ENCODE results near the gene HSD3B1. TPM values are rescaled to one million over a fixed set of nuclear protein-coding genes. Genes with fewer than 3 reads are reported as not detected.

Gene HSD3B1
- total RNA-seq, 2 donors from 2014 or later, result not detected

DNA sequence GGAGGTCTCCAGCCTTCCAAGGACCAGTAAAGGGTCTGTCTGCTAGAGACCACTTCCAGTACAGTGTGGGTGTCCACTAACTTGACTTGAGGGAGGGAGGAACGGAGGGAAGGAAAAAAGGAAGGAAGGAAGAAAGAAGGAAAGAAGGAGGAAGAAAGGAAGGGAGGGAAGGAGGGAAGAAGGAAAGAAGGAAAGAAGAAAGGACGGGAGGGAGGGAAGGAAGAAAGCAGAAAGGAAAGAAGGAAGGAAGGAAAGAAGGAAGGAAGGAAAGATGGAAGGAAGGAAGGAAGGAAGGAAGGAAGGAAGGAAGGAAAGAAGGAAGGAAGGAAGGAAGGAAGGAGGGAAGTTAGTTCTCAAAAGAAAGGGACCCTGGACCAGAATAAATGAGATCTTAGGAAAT lies 26.8 kb upstream of the HSD3B1 start:
- Mint-ChIP-seq H3K9me3 (no peaks in the 10 kb centered on the region), H3K27me3 (peaks cover 0 to 9% of the 10 kb centered on the region in 2 donors), H3K4me3 (no peak overlapping the region), H3K27ac (no peak overlapping the region), H3K36me3 (no peaks in the 10 kb centered on the region), H3K4me1 (ENCODE audit: low read depth in 2 of 2) (peaks cover 0 to 6% of the 10 kb centered on the region in 2 donors)
- ATAC-seq (no peak), DNase-seq (ENCODE audit: low spot score) (no peak)

DNA sequence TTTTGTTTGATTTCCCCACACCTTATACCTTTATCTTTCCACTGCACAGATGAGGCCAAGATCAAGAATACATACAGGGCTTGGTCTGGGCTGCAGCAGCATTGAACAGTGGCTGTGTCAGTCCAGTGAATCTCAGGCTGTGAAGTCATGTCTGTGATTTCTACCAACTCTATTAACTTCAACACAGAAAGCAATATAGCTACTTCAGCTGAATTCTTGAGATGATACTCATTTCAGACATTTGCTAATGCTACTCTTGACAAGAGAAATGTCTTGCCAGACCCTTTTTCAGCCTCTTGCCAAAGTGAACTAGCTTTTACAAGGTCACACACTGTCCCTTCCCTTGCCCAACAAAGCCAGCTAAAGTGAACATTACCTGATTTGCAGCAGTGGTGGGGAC lies 25.1 kb upstream of the HSD3B1 start:
- H3K27ac Mint-ChIP-seq, result no peak overlapping the region
- no peaks in the 10 kb centered on the region for H3K4me1 Mint-ChIP-seq (ENCODE audit: low read depth in 2 of 2)
- DNase-seq (ENCODE audit: low spot score), result no peak
- peaks cover 0 to 9% of the 10 kb centered on the region in 2 donors for H3K27me3 Mint-ChIP-seq
- H3K4me3 Mint-ChIP-seq, result no peak overlapping the region
- no peaks in the 10 kb centered on the region for H3K36me3 Mint-ChIP-seq
- no peak for ATAC-seq
- no peaks in the 10 kb centered on the region for H3K9me3 Mint-ChIP-seq

DNA sequence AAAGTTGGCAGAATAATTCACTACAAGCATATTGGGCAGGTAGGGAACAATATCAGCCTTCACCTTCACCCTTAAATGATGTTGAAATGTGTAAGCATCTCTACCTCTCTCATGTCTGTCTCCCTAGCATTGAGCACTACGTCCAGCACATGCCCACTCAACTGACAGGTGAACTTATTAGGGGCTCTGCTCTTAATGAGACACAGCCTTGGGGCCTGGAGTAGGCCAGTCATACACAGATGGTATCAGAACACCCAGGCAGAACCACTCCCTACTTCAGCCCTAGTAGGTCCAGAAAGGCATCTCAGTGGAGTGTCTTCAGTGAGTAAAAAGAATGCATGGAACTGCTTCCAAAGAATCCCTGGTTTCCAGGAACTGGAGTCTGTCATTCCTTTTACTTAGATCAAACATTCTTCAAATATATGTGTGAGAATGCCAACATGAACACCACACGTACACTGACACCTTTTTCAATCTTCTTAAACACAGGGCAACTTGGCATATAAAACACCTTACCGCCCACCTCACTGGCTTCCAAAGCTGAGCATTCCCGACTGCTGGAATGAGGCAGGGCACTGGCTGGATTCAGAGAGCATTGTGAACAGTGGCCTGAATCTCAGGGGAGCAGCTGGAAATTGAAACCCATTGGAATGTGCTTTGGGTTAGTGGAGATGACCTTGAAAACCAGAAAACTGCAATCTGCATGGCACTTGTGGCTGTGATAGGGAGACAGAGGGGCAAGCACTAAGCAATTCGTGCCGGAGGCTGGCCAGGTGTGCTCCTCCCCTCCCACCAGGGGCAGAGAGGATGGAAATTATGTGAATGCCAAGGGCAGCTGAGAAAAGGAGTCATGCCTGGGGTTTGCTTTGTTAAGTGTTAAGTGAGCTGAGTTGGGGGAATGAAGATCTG lies 24.2 kb upstream of the HSD3B1 start:
- no peak for DNase-seq (ENCODE audit: low spot score)
- H3K27ac Mint-ChIP-seq, result no peak overlapping the region
- no peak for ATAC-seq
- H3K27me3 Mint-ChIP-seq, result peaks cover 2 to 16% of the 10 kb centered on the region in 2 donors
- H3K4me3 Mint-ChIP-seq, result no peak overlapping the region
- H3K9me3 Mint-ChIP-seq, result no peaks in the 10 kb centered on the region
- H3K4me1 Mint-ChIP-seq (ENCODE audit: low read depth in 2 of 2), result no peaks in the 10 kb centered on the region
- H3K36me3 Mint-ChIP-seq, result no peaks in the 10 kb centered on the region

DNA sequence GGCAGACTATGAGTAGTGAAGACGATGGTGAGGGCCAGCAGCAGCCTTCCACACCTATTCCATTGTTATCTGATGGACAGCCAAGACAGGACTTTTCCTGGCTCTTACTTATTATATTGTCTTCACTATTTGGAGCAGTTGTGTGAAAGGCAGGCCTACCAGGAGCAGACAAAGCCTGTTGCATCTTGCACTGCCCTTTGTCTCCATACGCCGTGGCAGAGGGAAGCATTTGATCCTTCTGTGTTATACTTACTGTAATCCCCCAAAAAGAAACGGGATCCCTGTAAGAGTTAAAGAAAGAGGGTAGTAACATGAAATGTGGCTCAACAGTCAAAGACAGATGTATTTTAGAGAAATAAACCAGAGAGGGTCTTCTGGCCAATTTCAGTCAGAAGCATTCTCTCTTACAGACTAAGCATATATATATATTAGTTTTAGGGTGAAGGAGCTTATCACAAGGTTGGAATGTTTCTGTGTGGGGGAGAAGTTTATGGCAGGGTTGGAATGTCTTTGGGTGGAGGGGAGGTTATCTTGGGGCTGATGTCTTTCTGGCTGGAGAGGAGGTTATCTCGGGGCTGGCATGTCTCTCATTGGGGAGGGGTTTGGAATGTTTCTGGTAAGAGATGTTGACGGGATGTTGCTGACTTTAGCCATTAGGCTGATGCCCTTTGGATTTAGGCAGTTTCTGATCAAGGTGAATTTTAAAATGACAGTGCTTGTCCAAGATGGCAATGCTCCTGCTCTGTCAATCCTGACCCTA lies 23.4 kb upstream of the HSD3B1 start:
- H3K36me3 Mint-ChIP-seq, result no peaks in the 10 kb centered on the region
- H3K27me3 Mint-ChIP-seq, result peaks cover 4 to 21% of the 10 kb centered on the region in 2 donors
- DNase-seq (ENCODE audit: low spot score) (no peak), ATAC-seq (no peak)
- H3K9me3 Mint-ChIP-seq, result no peaks in the 10 kb centered on the region
- no peaks in the 10 kb centered on the region for H3K4me1 Mint-ChIP-seq (ENCODE audit: low read depth in 2 of 2)
- no peak overlapping the region for H3K4me3 Mint-ChIP-seq
- no peak overlapping the region for H3K27ac Mint-ChIP-seq

DNA sequence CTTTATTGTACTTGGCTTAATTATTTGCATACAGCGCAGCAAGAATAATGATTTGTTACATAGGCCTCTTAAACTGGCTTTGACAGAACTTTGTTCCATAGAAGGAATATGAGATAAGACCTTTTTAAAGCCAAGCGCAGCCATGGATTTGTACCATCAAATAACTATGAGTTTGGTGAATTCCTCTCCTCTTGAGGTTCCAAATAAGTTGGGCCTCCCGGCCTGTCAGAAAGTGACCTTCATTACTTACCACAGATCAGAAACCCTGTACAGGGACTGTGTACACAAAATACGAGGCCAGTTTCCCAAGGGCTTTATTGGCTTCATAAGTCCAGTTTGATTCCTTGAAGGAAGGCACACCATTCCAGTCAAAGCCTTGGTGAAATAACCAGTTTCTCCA lies 21.8 kb upstream of the HSD3B1 start:
- Mint-ChIP-seq H3K36me3 (no peaks in the 10 kb centered on the region), H3K27me3 (peaks cover 4 to 25% of the 10 kb centered on the region in 2 donors), H3K4me1 (ENCODE audit: low read depth in 2 of 2) (no peaks in the 10 kb centered on the region), H3K9me3 (no peaks in the 10 kb centered on the region), H3K27ac (no peak overlapping the region), H3K4me3 (no peak overlapping the region)
- ATAC-seq, result no peak
- no peak for DNase-seq (ENCODE audit: low spot score)

DNA sequence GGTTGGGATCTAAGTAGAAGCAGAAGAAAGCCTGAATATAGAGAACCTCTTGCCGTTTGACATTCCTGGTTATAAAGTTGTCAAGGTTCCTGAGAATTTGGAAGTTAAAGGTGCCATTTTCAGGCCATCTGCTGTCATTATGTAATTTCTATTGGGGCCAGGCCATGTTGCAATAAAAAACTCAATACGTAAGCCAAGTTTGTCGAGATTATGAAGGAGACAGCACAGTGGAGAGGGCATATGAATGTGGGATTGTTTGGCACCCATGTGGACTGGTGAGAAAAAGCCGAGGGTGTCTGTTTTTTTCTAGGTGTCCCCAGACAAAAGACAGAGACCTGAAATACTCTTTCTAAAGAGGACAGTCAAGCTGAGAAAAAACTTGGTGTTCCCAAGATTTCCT lies 18.8 kb upstream of the HSD3B1 start:
- no peak for DNase-seq (ENCODE audit: low spot score)
- peaks cover 3% of the 10 kb centered on the region for H3K9me3 Mint-ChIP-seq

DNA sequence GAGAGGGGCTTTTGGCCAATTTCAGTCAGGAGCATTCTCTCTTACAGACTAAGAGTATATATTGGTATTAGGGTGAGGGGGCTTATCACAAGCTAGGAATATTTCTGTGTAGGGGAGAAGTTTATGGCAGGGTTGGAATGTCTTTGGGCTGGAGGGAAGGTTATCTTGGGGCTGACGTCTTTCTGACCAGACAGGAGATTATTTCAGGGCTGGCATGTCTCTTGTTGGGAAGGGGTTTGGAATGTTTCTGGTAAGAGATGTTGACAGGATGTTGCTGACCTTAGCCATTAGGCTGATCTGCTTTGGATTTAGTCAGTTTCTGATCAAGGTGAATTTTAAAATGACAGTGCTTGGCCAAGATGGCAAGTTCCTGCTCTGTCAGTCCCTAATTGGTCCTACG lies 17.8 kb upstream of the HSD3B1 start:
- peaks cover 3% of the 10 kb centered on the region for H3K9me3 Mint-ChIP-seq
- peaks cover 8 to 25% of the 10 kb centered on the region in 2 donors for H3K27me3 Mint-ChIP-seq
- no peaks in the 10 kb centered on the region for H3K36me3 Mint-ChIP-seq
- ATAC-seq, result no peak
- H3K4me3 Mint-ChIP-seq, result no peak overlapping the region
- no peak overlapping the region for H3K27ac Mint-ChIP-seq
- no peak for DNase-seq (ENCODE audit: low spot score)
- H3K4me1 Mint-ChIP-seq (ENCODE audit: low read depth in 2 of 2), result no peaks in the 10 kb centered on the region

More for the DNA sequence above, 18.8 kb upstream of the HSD3B1 start:
- H3K27me3 Mint-ChIP-seq, result peaks cover 8 to 30% of the 10 kb centered on the region in 2 donors
- H3K4me1 Mint-ChIP-seq (ENCODE audit: low read depth in 2 of 2), result no peaks in the 10 kb centered on the region
- H3K4me3 Mint-ChIP-seq, result no peak overlapping the region
- no peak for ATAC-seq
- no peaks in the 10 kb centered on the region for H3K36me3 Mint-ChIP-seq
- H3K27ac Mint-ChIP-seq, result no peak overlapping the region

DNA sequence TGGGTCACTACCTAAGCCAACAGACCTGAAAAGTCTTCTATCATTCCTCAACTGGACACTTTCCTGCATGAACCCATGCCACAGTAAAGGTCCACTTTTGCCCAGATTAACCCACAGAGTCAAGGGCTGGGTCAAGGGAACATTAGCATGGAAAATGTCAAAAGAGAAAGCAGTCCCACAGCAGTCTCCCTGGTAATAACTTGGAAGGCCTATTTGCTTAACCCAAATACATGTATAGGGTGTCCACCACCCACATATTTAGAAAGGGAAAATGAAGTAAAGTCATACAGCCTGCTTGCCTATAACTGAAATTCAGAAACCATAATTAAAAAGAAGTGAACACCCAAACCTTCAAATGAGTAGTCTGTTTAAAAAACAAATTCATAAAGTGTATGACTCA lies 16.1 kb upstream of the HSD3B1 start:
- no peak overlapping the region for H3K4me3 Mint-ChIP-seq
- ATAC-seq (no peak), DNase-seq (ENCODE audit: low spot score) (no peak)
- peaks cover 3% of the 10 kb centered on the region for H3K9me3 Mint-ChIP-seq
- H3K27me3 Mint-ChIP-seq, result peaks cover 8 to 20% of the 10 kb centered on the region in 2 donors
- no peaks in the 10 kb centered on the region for H3K4me1 Mint-ChIP-seq (ENCODE audit: low read depth in 2 of 2)
- no peaks in the 10 kb centered on the region for H3K36me3 Mint-ChIP-seq
- H3K27ac Mint-ChIP-seq, result no peak overlapping the region

DNA sequence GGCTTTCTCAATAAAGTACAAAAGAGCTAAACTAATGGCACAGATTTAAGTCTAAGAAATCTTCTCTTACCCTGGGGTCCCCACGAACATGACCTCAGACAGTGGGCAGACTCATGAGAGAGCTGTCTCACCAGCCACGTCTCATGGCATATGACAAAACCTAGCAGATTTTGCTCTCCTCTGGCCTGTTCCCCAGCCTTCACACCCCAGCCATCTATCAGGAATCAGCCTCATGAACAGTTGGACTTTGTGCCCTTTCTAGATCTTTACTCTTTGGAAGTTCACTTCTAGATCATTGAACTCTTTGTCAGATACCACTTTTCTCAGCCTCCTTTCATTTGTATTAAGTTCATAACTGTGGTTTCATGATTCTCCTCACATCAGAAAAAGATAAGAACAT lies 14.2 kb upstream of the HSD3B1 start:
- peaks cover 4% of the 10 kb centered on the region for H3K36me3 Mint-ChIP-seq
- H3K27me3 Mint-ChIP-seq, result peaks cover 6 to 14% of the 10 kb centered on the region in 2 donors
- H3K4me1 Mint-ChIP-seq (ENCODE audit: low read depth in 2 of 2), result no peaks in the 10 kb centered on the region
- no peak for ATAC-seq
- no peak overlapping the region for H3K27ac Mint-ChIP-seq
- H3K4me3 Mint-ChIP-seq, result no peak overlapping the region
- H3K9me3 Mint-ChIP-seq, result peaks cover 6% of the 10 kb centered on the region
- no peak for DNase-seq (ENCODE audit: low spot score)

DNA sequence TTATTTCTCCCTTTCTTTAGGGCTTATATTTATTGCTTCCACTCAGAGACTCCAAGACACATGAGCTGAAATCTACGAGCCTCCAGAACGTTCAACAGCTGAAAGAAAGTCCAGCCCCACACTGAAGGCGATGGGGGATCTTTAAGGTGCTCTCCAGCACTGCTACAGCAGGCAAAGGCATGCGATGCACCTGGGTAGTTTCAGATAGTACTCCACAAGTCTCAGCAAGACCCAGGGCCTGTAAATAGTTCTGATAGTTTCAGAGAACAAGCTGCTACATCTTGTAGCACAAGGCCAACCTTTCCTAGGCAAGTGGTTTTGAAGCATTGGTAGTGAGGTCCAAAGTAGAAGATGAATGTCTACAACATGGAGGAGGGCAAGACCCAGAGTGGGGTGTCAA lies 2.2 kb upstream of the HSD3B1 start:
- H3K27ac Mint-ChIP-seq, result no peak overlapping the region
- no peak for ATAC-seq
- H3K4me3 Mint-ChIP-seq, result no peak overlapping the region
- peaks cover 0 to 6% of the 10 kb centered on the region in 2 donors for H3K27me3 Mint-ChIP-seq
- peaks cover 4% of the 10 kb centered on the region for H3K36me3 Mint-ChIP-seq
- H3K9me3 Mint-ChIP-seq, result peaks cover 8% of the 10 kb centered on the region
- no peaks in the 10 kb centered on the region for H3K4me1 Mint-ChIP-seq (ENCODE audit: low read depth in 2 of 2)
- DNase-seq (ENCODE audit: low spot score), result no peak

DNA sequence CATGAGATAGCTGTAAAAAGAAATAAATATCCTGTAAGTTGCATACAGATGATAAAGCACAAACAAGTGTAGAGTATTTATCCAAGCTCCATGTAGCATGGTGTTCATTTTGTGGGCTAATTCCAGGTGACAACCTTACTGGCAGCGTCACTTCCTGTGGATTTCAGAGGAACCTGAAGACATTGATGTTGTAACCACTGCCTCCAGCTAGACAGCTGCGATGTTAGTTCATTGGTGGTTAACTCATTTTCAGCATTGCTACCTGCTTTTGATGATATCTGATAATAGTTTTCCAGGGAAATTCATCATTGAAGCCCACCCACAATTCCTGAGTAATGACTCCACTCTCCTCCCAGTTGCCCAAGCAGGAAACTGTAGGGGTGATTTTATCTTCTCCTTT lies 3.0 kb downstream of the HSD3B1 start:
- H3K27ac Mint-ChIP-seq, result no peak overlapping the region
- no peaks in the 10 kb centered on the region for H3K36me3 Mint-ChIP-seq
- DNase-seq (ENCODE audit: low spot score), result no peak
- peaks cover 0 to 2% of the 10 kb centered on the region in 2 donors for H3K27me3 Mint-ChIP-seq
- no peak overlapping the region for H3K4me3 Mint-ChIP-seq
- H3K9me3 Mint-ChIP-seq, result peaks cover 3% of the 10 kb centered on the region
- H3K4me1 Mint-ChIP-seq (ENCODE audit: low read depth in 2 of 2), result no peaks in the 10 kb centered on the region
- ATAC-seq, result no peak

DNA sequence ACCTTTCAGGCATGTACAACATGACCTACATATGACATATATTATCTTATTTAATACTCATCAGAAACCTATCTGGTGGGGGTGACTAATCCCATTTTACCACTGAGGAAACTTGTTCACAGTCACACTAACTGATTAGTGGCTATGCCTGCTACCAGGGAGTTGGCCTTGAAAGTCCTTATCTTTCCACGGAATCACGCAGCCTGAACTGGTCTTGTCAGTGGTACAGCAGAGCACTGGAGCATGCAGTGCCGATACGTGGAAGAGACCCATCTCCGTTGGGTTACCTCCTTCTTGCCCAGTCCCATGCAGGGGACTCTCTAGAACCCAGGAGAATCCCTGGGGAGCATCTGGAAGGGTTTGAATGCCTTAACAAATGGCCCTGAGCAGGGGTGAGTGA lies 8.2 kb downstream of the HSD3B1 start:
- Mint-ChIP-seq H3K4me1 (ENCODE audit: low read depth in 2 of 2) (no peaks in the 10 kb centered on the region), H3K27me3 (peaks cover 4 to 6% of the 10 kb centered on the region in 2 donors), H3K9me3 (peaks cover 3% of the 10 kb centered on the region), H3K27ac (no peak overlapping the region), H3K36me3 (no peaks in the 10 kb centered on the region), H3K4me3 (no peak overlapping the region)
- no peak for DNase-seq (ENCODE audit: low spot score)
- ATAC-seq, result no peak

DNA sequence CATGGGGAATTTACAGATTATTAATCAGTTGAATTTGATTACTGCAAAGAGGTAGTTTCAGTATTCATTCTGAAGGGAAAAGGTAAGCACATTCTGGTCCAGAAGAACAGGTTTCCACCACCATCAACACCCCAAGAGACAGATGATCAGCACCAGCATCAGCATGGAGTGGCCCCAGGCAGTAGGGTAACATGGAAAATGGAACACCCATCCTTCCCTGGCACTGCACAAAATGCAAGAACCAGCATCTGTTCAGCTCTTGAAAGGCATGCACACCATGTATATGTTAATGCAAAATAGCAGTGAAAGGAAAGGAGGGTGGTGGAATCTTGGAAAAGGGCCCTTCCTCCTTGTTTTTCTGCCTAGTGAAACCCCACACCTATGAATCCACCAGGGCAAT lies 9.2 kb downstream of the HSD3B1 start:
- H3K4me3 Mint-ChIP-seq, result no peak overlapping the region
- H3K27ac Mint-ChIP-seq, result no peak overlapping the region
- H3K27me3 Mint-ChIP-seq, result peaks cover 2 to 6% of the 10 kb centered on the region in 2 donors
- ATAC-seq (no peak), DNase-seq (ENCODE audit: low spot score) (no peak)
- H3K36me3 Mint-ChIP-seq, result no peaks in the 10 kb centered on the region
- no peaks in the 10 kb centered on the region for H3K4me1 Mint-ChIP-seq (ENCODE audit: low read depth in 2 of 2)
- peaks cover 3% of the 10 kb centered on the region for H3K9me3 Mint-ChIP-seq

DNA sequence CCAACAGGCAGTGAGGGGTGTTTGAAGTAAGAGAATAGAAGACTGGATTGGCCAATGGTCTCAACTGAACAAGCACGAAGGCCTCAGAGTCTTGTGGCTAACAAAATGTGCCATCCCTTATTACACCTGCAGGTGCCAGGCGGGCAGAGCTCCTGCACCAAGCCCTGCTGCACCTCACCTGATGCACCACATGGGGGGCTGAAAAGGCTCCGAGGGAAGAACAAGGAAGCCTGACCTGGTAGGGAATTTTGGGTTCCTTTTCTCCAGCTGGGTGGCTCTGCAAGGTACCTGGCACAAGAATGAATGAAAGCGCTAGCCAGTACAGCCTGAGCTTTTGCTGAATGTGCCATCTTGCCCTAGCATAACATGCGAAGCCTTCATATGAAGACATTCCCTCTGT lies 9.7 kb downstream of the HSD3B1 start:
- H3K9me3 Mint-ChIP-seq, result peaks cover 3% of the 10 kb centered on the region
- H3K4me3 Mint-ChIP-seq, result no peak overlapping the region
- DNase-seq (ENCODE audit: low spot score) (no peak), ATAC-seq (no peak)
- no peaks in the 10 kb centered on the region for H3K36me3 Mint-ChIP-seq
- H3K27ac Mint-ChIP-seq, result no peak overlapping the region
- H3K27me3 Mint-ChIP-seq, result peaks cover 2 to 6% of the 10 kb centered on the region in 2 donors
- H3K4me1 Mint-ChIP-seq (ENCODE audit: low read depth in 2 of 2), result no peaks in the 10 kb centered on the region
